NOMO-1 (cell line): ENCODE results near the gene TEX13B.
"Not testable (repeated sequence)": the region's sequence is repeated elsewhere in the genome, so short reads cannot be mapped to it uniquely, and the experiment has no call there.

Experiments
- DNase-seq, 2 experiments: peaks; one replicate each; lab custom pipeline; 2025; ENCODE audit not compliant: unreplicated experiment in 2 of 2; lab: John Stamatoyannopoulos, UW

TEX13B gene

GRCh38 chrX:107982356-107982755 is at the start of gene TEX13B:
TSS of gene TEX13B (minus strand) at chrX:107982370. CDS start at chrX:107982127, 243 bp downstream.
- DNase-seq = no peak

GRCh38 chrX:108029928-108030711 is 48.0 kb upstream of the TEX13B start:
- no peak for DNase-seq

GRCh38 chrX:108028854-108029253 is 46.7 kb upstream of the TEX13B start:
- DNase-seq = peak in 1 of 2 experiments; percentile 1

GRCh38 chrX:108025954-108026600 is 43.9 kb upstream of the TEX13B start:
- no peak for DNase-seq

GRCh38 chrX:108025376-108025775 is 43.2 kb upstream of the TEX13B start:
- no peak for DNase-seq

GRCh38 chrX:108022491-108023089 is 40.4 kb upstream of the TEX13B start:
- DNase-seq = no peak

GRCh38 chrX:108020631-108021030 is 38.5 kb upstream of the TEX13B start:
- DNase-seq = no peak

- DNase-seq = no peak
Measured at GRCh38 chrX:108019382-108019875, 37.3 kb upstream of the TEX13B start.

- DNase-seq = no peak
Measured at GRCh38 chrX:108018656-108019381, 36.6 kb upstream of the TEX13B start.

- peak in 1 of 2 experiments; percentile 17 for DNase-seq
Measured at GRCh38 chrX:108001218-108001814, 19.1 kb upstream of the TEX13B start.

- DNase-seq = no peak
Measured at GRCh38 chrX:108000751-108001150, 18.6 kb upstream of the TEX13B start.

GRCh38 chrX:107996124-107996523 is 14.0 kb upstream of the TEX13B start:
- no peak for DNase-seq

- no peak for DNase-seq
Measured at GRCh38 chrX:107985033-107985432, 2.9 kb upstream of the TEX13B start.

GRCh38 chrX:107979534-107979933 is 2.6 kb downstream of the TEX13B start:
- no peak for DNase-seq

- no peak for DNase-seq
Measured at GRCh38 chrX:107978707-107979307, 3.4 kb downstream of the TEX13B start.

- no peak for DNase-seq
Measured at GRCh38 chrX:107978071-107978470, 4.1 kb downstream of the TEX13B start.

- no peak for DNase-seq
Measured at GRCh38 chrX:107971636-107972035, 10.5 kb downstream of the TEX13B start.

- no peak for DNase-seq
Measured at GRCh38 chrX:107970073-107970472, 12.1 kb downstream of the TEX13B start.

- no peak for DNase-seq
Measured at GRCh38 chrX:107968623-107969022, 13.5 kb downstream of the TEX13B start.

GRCh38 chrX:107955337-107955736 is 26.8 kb downstream of the TEX13B start:
- not testable (repeated sequence) for DNase-seq
